ENCODE measurements around the gene ZRANB1.
A peak's percentile ranks its signal among the peaks of the same experiment; 100 is the strongest.

Gene ZRANB1

DNA sequence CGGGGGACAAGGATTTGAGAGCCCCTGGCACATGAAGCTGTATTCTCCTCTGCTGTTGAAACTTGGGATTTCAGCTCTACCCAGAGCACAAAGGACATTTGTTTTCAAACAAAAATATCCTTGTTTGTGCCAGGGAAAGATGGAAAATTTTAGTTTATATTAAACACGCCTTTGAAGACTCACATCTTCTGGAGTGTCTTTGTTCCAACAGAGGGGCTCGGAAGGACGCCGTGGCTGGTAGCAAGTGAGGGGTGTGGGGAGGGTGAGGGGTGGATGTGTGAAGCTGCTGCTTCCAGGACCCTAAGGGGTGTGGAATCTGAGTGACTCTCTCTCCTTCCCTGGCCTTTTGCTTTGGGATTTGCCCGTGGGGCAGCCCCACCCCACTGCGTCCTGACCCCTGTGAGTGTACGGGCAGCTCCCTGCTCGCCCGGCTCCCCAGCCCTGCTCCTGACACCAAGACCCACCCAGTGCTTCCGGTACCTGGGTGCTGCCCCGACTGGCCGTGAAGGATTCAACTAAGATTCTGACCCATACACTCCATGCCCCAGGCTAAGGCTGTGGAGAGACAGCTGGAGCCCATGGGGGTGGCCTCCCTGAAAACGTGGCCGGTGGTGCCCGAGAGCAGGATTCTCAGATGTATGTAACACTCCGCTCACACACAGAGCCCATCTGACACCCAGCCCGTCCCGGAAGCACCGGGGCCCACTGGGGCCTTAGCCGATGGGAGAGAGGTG lies 59.6 kb downstream of the ZRANB1 start:
- no peak overlapping the region for H3K4me3 Mint-ChIP-seq
- no peak for DNase-seq
- TF ChIP-seq, protein P1, sequence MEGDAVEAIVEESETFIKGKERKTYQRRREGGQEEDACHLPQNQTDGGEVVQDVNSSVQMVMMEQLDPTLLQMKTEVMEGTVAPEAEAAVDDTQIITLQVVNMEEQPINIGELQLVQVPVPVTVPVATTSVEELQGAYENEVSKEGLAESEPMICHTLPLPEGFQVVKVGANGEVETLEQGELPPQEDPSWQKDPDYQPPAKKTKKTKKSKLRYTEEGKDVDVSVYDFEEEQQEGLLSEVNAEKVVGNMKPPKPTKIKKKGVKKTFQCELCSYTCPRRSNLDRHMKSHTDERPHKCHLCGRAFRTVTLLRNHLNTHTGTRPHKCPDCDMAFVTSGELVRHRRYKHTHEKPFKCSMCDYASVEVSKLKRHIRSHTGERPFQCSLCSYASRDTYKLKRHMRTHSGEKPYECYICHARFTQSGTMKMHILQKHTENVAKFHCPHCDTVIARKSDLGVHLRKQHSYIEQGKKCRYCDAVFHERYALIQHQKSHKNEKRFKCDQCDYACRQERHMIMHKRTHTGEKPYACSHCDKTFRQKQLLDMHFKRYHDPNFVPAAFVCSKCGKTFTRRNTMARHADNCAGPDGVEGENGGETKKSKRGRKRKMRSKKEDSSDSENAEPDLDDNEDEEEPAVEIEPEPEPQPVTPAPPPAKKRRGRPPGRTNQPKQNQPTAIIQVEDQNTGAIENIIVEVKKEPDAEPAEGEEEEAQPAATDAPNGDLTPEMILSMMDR (IDR thresholded peaks at IDR 0.05): no peak
- H3K27ac Mint-ChIP-seq: no peak overlapping the region
- H3K4me1 Mint-ChIP-seq: peaks cover 7% of the 10 kb centered on the region
- H3K9me3 Mint-ChIP-seq: no peaks in the 10 kb centered on the region
- H3K27me3 Mint-ChIP-seq (ENCODE audit: low read depth, poor library complexity): no peaks in the 10 kb centered on the region
- H3K36me3 Mint-ChIP-seq (ENCODE audit: low read depth): peaks cover 24% of the 10 kb centered on the region

DNA sequence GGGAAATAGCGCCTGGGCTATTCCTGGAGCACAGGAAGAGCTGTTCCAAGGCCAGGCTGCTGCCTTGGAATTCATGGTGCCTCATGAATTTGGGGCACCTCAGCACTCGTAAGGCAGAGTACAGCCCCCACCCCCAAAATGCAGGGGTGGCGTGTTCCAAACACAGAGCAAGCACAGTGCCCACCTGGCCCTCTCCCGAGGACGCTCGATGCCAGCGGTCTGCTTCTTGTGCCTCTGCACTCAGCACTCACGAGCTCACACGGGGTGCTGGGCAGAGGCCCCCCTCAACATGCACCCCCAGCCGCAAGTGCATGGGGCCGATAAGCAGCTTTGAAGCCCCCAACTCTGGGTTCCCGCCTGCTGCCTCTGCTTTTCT lies 60.1 kb downstream of the ZRANB1 start:
- Mint-ChIP-seq H3K4me1 (peaks cover 13% of the 10 kb centered on the region), H3K4me3 (no peak overlapping the region), H3K36me3 (ENCODE audit: low read depth) (peaks cover 23% of the 10 kb centered on the region), H3K27ac (no peak overlapping the region), H3K9me3 (no peaks in the 10 kb centered on the region), H3K27me3 (ENCODE audit: low read depth, poor library complexity) (no peaks in the 10 kb centered on the region)
- DNase-seq: no peak
- TF ChIP-seq, protein P1 (IDR thresholded peaks at IDR 0.05): no peak

DNA sequence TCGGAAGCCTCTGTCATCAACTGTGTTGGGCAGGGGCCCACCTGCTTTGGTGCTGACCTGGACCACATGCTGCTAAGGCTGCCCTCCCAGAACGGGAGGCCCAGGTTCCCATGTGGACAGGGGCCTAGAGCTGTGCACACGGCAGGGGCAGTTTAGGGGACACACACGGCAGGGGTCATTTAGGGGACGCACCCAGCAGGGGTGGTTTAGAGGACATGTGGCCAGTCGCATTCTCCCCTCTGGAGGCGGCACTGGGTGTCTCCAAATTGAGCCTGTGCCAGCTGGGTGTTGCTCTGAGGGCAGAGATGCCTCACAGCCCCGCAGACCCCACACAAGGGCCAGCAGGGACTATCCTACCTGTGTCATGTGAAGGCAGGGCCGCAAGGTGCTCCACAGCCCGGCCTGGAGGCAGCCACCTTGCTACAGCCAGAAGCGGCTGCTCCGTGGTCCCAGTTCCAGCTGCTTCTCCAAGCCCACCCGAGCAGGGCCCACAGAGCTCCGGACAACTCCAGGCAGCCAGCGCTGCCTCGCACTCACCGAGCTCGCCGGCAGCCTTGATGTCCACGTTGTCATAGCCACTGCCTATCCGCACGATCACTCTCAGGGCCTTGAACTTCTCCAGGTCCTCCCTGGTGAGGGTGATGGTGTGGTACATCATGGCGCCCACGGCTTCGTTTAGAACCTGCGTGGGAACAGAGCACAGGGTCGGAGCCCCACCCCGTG lies 60.7 kb downstream of the ZRANB1 start:
- DNase-seq: no peak
- Mint-ChIP-seq H3K4me3 (no peak overlapping the region), H3K27ac (peak overlapping the region; percentile 36), H3K27me3 (ENCODE audit: low read depth, poor library complexity) (no peaks in the 10 kb centered on the region), H3K4me1 (peaks cover 18% of the 10 kb centered on the region), H3K36me3 (ENCODE audit: low read depth) (peaks cover 19% of the 10 kb centered on the region), H3K9me3 (no peaks in the 10 kb centered on the region)
- TF ChIP-seq, protein P1 (IDR thresholded peaks at IDR 0.05): no peak

DNA sequence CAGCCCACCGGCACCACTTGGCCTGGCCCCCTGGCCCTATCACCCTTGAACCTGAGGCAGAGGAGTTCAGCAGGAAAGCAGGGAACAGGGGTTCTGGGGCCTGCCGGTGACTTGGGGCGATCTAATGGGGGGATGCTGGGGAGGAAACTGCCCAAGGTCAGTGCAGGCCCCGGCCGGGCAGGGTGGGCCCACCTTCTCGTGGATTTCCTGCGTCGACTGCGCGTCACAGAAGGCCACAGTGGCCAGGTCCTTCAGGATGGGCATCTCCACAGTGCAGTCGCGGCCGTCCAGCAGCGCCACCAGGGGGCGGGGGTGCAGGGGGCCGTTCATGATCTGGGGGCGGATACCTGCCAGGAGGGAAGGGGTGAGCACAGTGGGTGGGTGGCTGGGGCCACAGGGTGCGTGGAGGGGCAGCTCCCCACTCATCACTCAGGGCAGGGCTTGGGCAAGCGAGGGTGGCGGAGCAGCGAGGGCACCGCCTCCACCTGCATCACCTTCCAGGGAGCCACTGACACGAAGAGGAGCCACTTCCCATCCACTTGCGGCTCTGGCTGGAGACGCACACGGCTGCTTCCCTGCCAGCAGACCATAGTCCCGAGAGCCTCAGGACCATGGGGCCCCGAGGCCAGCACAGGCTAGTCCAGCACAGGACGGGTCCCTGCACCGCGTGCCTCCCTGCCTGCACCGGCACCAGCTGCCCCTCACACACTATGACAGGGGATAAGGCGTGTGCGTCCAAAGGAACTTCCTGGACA lies 61.4 kb downstream of the ZRANB1 start:
- Mint-ChIP-seq H3K9me3 (no peaks in the 10 kb centered on the region), H3K27ac (peak overlapping the region; percentile 95), H3K4me3 (no peak overlapping the region), H3K27me3 (ENCODE audit: low read depth, poor library complexity) (no peaks in the 10 kb centered on the region), H3K36me3 (ENCODE audit: low read depth) (peaks cover 15% of the 10 kb centered on the region), H3K4me1 (peaks cover 24% of the 10 kb centered on the region)
- TF ChIP-seq, protein P1 (IDR thresholded peaks at IDR 0.05): no peak
- no peak for DNase-seq

DNA sequence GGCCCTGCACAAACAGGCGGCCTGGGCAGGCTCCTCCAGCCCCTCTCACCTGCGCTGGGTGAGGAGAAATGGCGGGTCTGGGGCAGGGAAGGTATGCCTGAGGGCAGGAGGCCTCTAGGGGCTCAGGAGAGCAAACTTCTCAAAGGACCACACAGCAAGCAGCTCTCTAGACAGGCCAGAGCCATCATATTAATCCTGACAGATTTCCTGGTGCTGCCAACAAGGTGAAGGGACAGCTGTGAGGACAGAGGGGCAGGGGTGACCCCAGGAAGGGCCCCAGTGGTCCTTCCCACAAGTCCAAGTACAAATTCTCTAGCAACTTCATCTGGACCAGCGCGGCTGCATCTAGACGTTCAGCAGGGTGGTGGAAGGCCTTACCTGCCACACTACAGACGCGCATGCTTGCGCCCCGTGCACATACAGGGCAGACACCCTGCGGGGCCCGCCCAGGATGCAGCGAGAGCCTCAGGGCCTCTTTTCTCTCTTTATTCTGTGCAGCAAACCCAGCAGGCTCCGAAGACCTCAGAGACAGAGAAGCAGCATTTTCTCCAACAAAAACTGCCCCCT lies 62.1 kb downstream of the ZRANB1 start:
- Mint-ChIP-seq H3K9me3 (no peaks in the 10 kb centered on the region), H3K4me3 (no peak overlapping the region), H3K27ac (peak overlapping the region; percentile 95), H3K36me3 (ENCODE audit: low read depth) (peaks cover 17% of the 10 kb centered on the region), H3K4me1 (peaks cover 30% of the 10 kb centered on the region), H3K27me3 (ENCODE audit: low read depth, poor library complexity) (no peaks in the 10 kb centered on the region)
- no peak for DNase-seq
- TF ChIP-seq, protein P1 (IDR thresholded peaks at IDR 0.05): no peak

Measured in nephron progenitor cell (in vitro differentiated cells).